Fibroblast of lung (primary cell): Measurements from ENCODE around the gene SLC31A1. TPM values are rescaled to one million over a fixed set of nuclear protein-coding genes. Genes with fewer than 3 reads are reported as not detected.
A peak's percentile ranks its signal among the peaks of the same experiment; 100 is the strongest.

Experiments
- DNase-seq, 2 donors: peaks; one replicate each; pipeline versions ENCODE4 v3.0.0 to v3.0.0-alpha.2; 2010; ENCODE audit warnings: low read depth in 2 of 2
- H2AFZ ChIP-seq: 2 replicates; pipeline ENCODE4 v1.5.1; 2012; ENCODE audit warnings: low read length, control low read depth, inconsistent platforms
- H3K27ac ChIP-seq: 2 replicates; pipeline ENCODE4 v1.5.1; 2011; ENCODE audit warnings: low read length, control low read depth; ENCODE audit not compliant: insufficient read depth
- H3K27me3 ChIP-seq: 2 replicates; pipeline ENCODE4 v1.5.1; 2011; ENCODE audit warnings: mild to moderate bottlenecking, low read length; ENCODE audit not compliant: control insufficient read depth, insufficient read depth
- H3K36me3 ChIP-seq: 2 replicates; pipeline ENCODE4 v1.5.1; 2011; ENCODE audit warnings: low read length; ENCODE audit not compliant: control insufficient read depth, insufficient read depth
- H3K4me1 ChIP-seq: 2 replicates; pipeline ENCODE4 v1.5.1; 2011; ENCODE audit warnings: low read length; ENCODE audit not compliant: control insufficient read depth, insufficient read depth; ENCODE audit errors: extremely low read depth
- H3K4me2 ChIP-seq: 2 replicates; pipeline ENCODE4 v1.5.1; 2011; ENCODE audit warnings: low read length, control low read depth; ENCODE audit not compliant: insufficient read depth; ENCODE audit errors: extremely low read depth
- H3K4me3 ChIP-seq, 4 experiments: fragments of 200-600 bp in 1 of 4; sonication (generic) in 1 of 4; replicated peaks in 1 of 4; 2 replicates each; pipeline ENCODE4 v1.5.1; 2011 to 2016; ENCODE audit warnings: low read length in 4 of 4, low read depth in 3 of 4, mild to moderate bottlenecking in 3 of 4, control low read depth in 2 of 4, inconsistent platforms in 1 of 4, mixed read lengths in 1 of 4; ENCODE audit not compliant: insufficient read depth in 1 of 4; ENCODE audit errors: control extremely low read depth in 1 of 4
- H3K79me2 ChIP-seq: 2 replicates; pipeline ENCODE4 v1.5.1; 2012; ENCODE audit warnings: mild to moderate bottlenecking, low read length, inconsistent platforms; ENCODE audit not compliant: control insufficient read depth, insufficient read depth
- H3K9ac ChIP-seq: 2 replicates; pipeline ENCODE4 v1.5.1; 2011; ENCODE audit warnings: mild to moderate bottlenecking, low read length, control low read depth; ENCODE audit not compliant: insufficient read depth
- H3K9me3 ChIP-seq: 2 replicates; pipeline ENCODE4 v1.5.1; 2012; ENCODE audit warnings: low read depth, low read length; ENCODE audit not compliant: control insufficient read depth, insufficient read depth
- H4K20me1 ChIP-seq: 2 replicates; pipeline ENCODE4 v1.5.1; 2011; ENCODE audit warnings: low read length; ENCODE audit not compliant: control insufficient read depth, insufficient read depth; ENCODE audit errors: extremely low read depth
- EZH2 ChIP-seq: IDR thresholded peaks from 2 replicates; pipeline ENCODE4 v1.5.1; 2012; ENCODE audit warnings: low read length, control low read depth, mild to moderate bottlenecking; ENCODE audit errors: missing control alignments
- polyA plus RNA-seq, 2 donors: library from polyadenylated mRNA; depleted of rRNA in 1 of 2; stranded (reverse) in 1 of 2; unstranded in 1 of 2; fragments of >200 nt; gene quantifications; 2 replicates each; pipeline ENCODE4 v1.2.1, GENCODE V29; 2011 to 2012; ENCODE audit warnings: missing spikeins in 1 of 2
- total RNA-seq: library from RNA; depleted of rRNA; stranded (reverse); fragments of >200 nt; gene quantifications from 2 replicates; pipeline ENCODE4 v1.2.1, GENCODE V29; 2014
- TF ChIP-seq, protein P1 (sequence below), 2 donors: IDR thresholded peaks in 1 of 2; conservative IDR thresholded peaks in 1 of 2; 1 replicate in 1 of 2; 2 replicates in 1 of 2; pipeline ENCODE4 v1.5.1; 2011 to 2012; ENCODE audit warnings: low read length in 2 of 2, control low read depth in 1 of 2, inconsistent platforms in 1 of 2, low read depth in 1 of 2, mild to moderate bottlenecking in 1 of 2

The SLC31A1 gene
- total and polyA plus RNA-seq, 2 donors (not counting 1 experiment from before 2014, with no cell fraction given), result 33.0 to 44.4 TPM

GRCh38 chr9:113221800-113222481, 597 bp downstream of the SLC31A1 start:
- peak overlapping the region; percentile 79 to 96 (median 82) for H3K4me3 ChIP-seq
- H3K4me2 ChIP-seq, result peak overlapping the region; percentile 92
- H3K36me3 ChIP-seq, result no peaks in the 10 kb centered on the region
- TF ChIP-seq, protein P1, sequence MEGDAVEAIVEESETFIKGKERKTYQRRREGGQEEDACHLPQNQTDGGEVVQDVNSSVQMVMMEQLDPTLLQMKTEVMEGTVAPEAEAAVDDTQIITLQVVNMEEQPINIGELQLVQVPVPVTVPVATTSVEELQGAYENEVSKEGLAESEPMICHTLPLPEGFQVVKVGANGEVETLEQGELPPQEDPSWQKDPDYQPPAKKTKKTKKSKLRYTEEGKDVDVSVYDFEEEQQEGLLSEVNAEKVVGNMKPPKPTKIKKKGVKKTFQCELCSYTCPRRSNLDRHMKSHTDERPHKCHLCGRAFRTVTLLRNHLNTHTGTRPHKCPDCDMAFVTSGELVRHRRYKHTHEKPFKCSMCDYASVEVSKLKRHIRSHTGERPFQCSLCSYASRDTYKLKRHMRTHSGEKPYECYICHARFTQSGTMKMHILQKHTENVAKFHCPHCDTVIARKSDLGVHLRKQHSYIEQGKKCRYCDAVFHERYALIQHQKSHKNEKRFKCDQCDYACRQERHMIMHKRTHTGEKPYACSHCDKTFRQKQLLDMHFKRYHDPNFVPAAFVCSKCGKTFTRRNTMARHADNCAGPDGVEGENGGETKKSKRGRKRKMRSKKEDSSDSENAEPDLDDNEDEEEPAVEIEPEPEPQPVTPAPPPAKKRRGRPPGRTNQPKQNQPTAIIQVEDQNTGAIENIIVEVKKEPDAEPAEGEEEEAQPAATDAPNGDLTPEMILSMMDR (conservative IDR thresholded peaks at IDR 0.05 in 1 of 2, IDR thresholded peaks at IDR 0.05 in 1 of 2; ENCODE audit: low read depth in 1 of 2, low read length in 2 of 2), result no peak
- TF ChIP-seq EZH2, result no peak
- no peaks in the 10 kb centered on the region for H4K20me1 ChIP-seq
- H3K27me3 ChIP-seq, result no peaks in the 10 kb centered on the region
- H3K9me3 ChIP-seq, result no peaks in the 10 kb centered on the region
- peak overlapping the region; percentile 75 for H3K9ac ChIP-seq
- peak overlapping the region; percentile 87 for H3K27ac ChIP-seq
- H3K4me1 ChIP-seq, result peaks cover 4% of the 10 kb centered on the region
- peaks cover 37% of the 10 kb centered on the region for H3K79me2 ChIP-seq
- no peak for DNase-seq
- H2AFZ ChIP-seq, result peak overlapping the region; percentile 95

DNA sequence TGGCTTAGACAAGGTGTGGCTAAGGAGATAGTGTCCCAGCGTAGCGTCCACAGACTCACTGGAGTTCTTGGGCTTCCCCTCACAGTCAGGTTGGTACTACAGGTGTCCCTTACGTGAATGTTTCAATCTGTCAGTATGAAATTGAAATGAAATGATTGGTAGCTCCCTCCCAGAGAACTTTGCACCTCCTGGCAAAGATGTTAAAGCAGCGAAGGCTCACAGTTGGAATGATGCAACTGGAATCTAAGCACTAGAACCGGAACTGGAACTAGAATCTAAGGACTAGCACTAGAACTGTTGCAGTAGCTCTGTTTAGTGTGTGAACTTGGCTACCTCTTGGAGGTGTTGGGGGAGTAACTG, 1.1 kb downstream of the SLC31A1 start:
- peaks cover 35% of the 10 kb centered on the region for H3K79me2 ChIP-seq
- peak in 1 of 2 donors; percentile 43 for DNase-seq
- H3K9ac ChIP-seq, result peak overlapping the region; percentile 75
- H3K4me3 ChIP-seq, result peak overlapping the region; percentile 79 to 96 (median 82)
- TF ChIP-seq EZH2, result no peak
- TF ChIP-seq, protein P1 (conservative IDR thresholded peaks at IDR 0.05 in 1 of 2, IDR thresholded peaks at IDR 0.05 in 1 of 2; ENCODE audit: low read depth in 1 of 2, low read length in 2 of 2), result no peak
- peak overlapping the region; percentile 92 for H3K4me2 ChIP-seq
- no peaks in the 10 kb centered on the region for H4K20me1 ChIP-seq
- H3K27me3 ChIP-seq, result no peaks in the 10 kb centered on the region
- H3K36me3 ChIP-seq, result no peaks in the 10 kb centered on the region
- no peaks in the 10 kb centered on the region for H3K9me3 ChIP-seq
- H3K27ac ChIP-seq, result peak overlapping the region; percentile 87
- peaks cover 4% of the 10 kb centered on the region for H3K4me1 ChIP-seq
- H2AFZ ChIP-seq, result peak overlapping the region; percentile 19

DNA sequence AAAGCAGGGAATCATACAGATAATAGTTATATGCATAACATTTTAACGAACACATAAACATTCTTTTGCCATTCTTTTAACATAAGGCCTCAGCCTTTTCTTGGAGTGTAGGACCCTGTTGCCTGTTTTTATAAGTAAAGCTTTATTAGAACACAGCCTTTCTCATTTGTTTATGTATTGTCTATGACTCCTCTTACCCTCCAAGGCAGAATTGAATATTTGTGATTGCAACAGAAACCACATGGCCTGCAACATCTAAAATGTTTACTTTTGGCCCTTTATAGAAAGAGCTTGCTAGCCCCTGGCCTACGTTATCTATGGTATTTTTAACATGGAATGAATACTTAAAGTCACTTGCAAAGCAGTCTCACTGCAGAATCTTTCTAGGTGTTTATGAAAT, 2.6 kb downstream of the SLC31A1 start:
- DNase-seq, result peak; percentile 63 to 93
- TF ChIP-seq, protein P1 (conservative IDR thresholded peaks at IDR 0.05 in 1 of 2, IDR thresholded peaks at IDR 0.05 in 1 of 2; ENCODE audit: low read depth in 1 of 2, low read length in 2 of 2), result no peak
- TF ChIP-seq EZH2, result no peak
- Histone ChIP-seq H3K27ac (no peak overlapping the region), H2AFZ (no peak overlapping the region), H3K4me1 (peaks cover 4% of the 10 kb centered on the region), H3K4me2 (no peak overlapping the region), H3K4me3 (peak overlapping the region in 1 of 4 experiments; percentile 81), H3K9ac (no peak overlapping the region), H4K20me1 (no peaks in the 10 kb centered on the region), H3K9me3 (no peaks in the 10 kb centered on the region), H3K27me3 (no peaks in the 10 kb centered on the region), H3K79me2 (peaks cover 27% of the 10 kb centered on the region), H3K36me3 (no peaks in the 10 kb centered on the region)
